GM12878 (cell line): Measurements from ENCODE around the gene SMIM26. TPM values are rescaled to one million over a fixed set of nuclear protein-coding genes. Genes with fewer than 3 reads are reported as not detected.

Experiments used
- ATAC-seq: fragments of 200-7000 bp; cut with Tn5 transposase; 3 replicates; pipeline ENCODE4 v1.9.1; 2020; ENCODE audit warnings: mild to moderate bottlenecking, moderate library complexity
- BruUV-seq: library from RNA; stranded (reverse); fragments of 400-500 nt; replicated peaks from 2 replicates; lab custom pipeline; 2021; lab: Mats Ljungman, UMichigan
- CTCF ChIA-PET: fragments of 300-600 bp; sonication (Branson Sonifier 250); formaldehyde crosslinking; extraction: SDS; loops from one replicate; lab custom pipeline; 2021; ENCODE audit warnings: inconsistent platforms; lab: Yijun Ruan, JAX
- POLR2A ChIA-PET: fragments of 350-600 bp; formaldehyde crosslinking; extraction: SDS; loops from one replicate; lab custom pipeline; 2021; ENCODE audit warnings: inconsistent platforms; lab: Charles Lee
- RAD21 ChIA-PET: fragments of 300-600 bp; sonication (Branson Sonifier 250); formaldehyde crosslinking; loops from one replicate; lab custom pipeline; 2023; ENCODE audit warnings: antibody characterized with exemption; ENCODE audit not compliant: unreplicated experiment; lab: Charles Lee
- SMC1A ChIA-PET: fragments of 300-600 bp; sonication (Branson Sonifier 250); formaldehyde crosslinking; loops from one replicate; lab custom pipeline; 2023; ENCODE audit not compliant: unreplicated experiment, uncharacterized antibody; lab: Charles Lee
- DNase-seq: peaks from one replicate; pipeline ENCODE4 v3.0.0-alpha.2; 2011; ENCODE audit warnings: low read depth, low spot score
- FAIRE-seq: peaks from 3 replicates; lab custom pipeline; 2011; peaks lifted over from hg19 to GRCh38; lab: Jason Lieb, UNC
- H2AFZ ChIP-seq: 2 replicates; pipeline ENCODE4 v1.6.0; 2011; ENCODE audit warnings: low read depth, low read length, control low read depth; ENCODE audit not compliant: control insufficient read depth
- H3K27ac ChIP-seq: 2 replicates; pipeline ENCODE4 v1.5.1; 2011; ENCODE audit warnings: control low read depth; ENCODE audit not compliant: control insufficient read depth, insufficient read depth
- H3K27me3 ChIP-seq, 2 experiments: replicated peaks in 1 of 2; 2 replicates each; pipeline versions ENCODE4 v1.6.0 to v1.6.1; 2011; ENCODE audit warnings: low read length in 1 of 2; ENCODE audit not compliant: control insufficient read depth in 2 of 2, insufficient read depth in 2 of 2
- H3K36me3 ChIP-seq, 2 experiments: 2 replicates each; pipeline ENCODE4 v1.5.1; 2011; ENCODE audit warnings: low read length in 1 of 2; ENCODE audit not compliant: control insufficient read depth in 2 of 2, insufficient read depth in 2 of 2
- H3K4me1 ChIP-seq: 2 replicates; pipeline ENCODE4 v1.6.1; 2011; ENCODE audit warnings: mild to moderate bottlenecking, low read length, moderate library complexity, mixed read lengths; ENCODE audit not compliant: control insufficient read depth, insufficient read depth
- H3K4me2 ChIP-seq: 2 replicates; pipeline ENCODE4 v1.6.0; 2011; ENCODE audit warnings: control low read depth; ENCODE audit not compliant: control insufficient read depth, insufficient read depth
- H3K4me3 ChIP-seq: fragments of 200-600 bp; sonication (generic); 2 replicates; pipeline ENCODE4 v1.5.1; 2016
- H3K79me2 ChIP-seq: 2 replicates; pipeline ENCODE4 v1.6.0; 2011; ENCODE audit warnings: low read length; ENCODE audit not compliant: control insufficient read depth, insufficient read depth
- H3K9ac ChIP-seq: 2 replicates; pipeline ENCODE4 v1.8.0; 2011; ENCODE audit warnings: low read length, control low read depth, mixed read lengths; ENCODE audit not compliant: control insufficient read depth, insufficient read depth
- H3K9me3 ChIP-seq: replicated peaks from 3 replicates; pipeline ENCODE4 v1.5.1; 2011; ENCODE audit warnings: mild to moderate bottlenecking, low read length; ENCODE audit not compliant: control insufficient read depth, insufficient read depth
- H4K20me1 ChIP-seq: 2 replicates; pipeline ENCODE4 v1.6.0; 2011; ENCODE audit not compliant: control insufficient read depth, insufficient read depth
- DPF2 ChIP-seq: fragments of 450-650 bp; IDR thresholded peaks from 2 replicates; pipeline ENCODE4 v1.6.1; 2017; ENCODE audit warnings: mild to moderate bottlenecking
- EP300 ChIP-seq, 2 experiments: fragments of 150-350 bp in 1 of 2; IDR thresholded peaks; 2 replicates each; pipeline ENCODE4 v1.6.1; 2011 to 2012; ENCODE audit warnings: low read depth in 2 of 2, low read length in 2 of 2, borderline replicate concordance in 1 of 2, improper control_type of control experiment in 1 of 2, inconsistent platforms in 1 of 2; ENCODE audit not compliant: control insufficient read depth in 1 of 2
- FOXK2 ChIP-seq: fragments of 450-650 bp; IDR thresholded peaks from 2 replicates; pipeline ENCODE4 v1.6.1; 2017; ENCODE audit warnings: mild to moderate bottlenecking, moderate library complexity
- GABPA ChIP-seq: IDR thresholded peaks from 2 replicates; pipeline ENCODE4 v1.6.1; 2014; ENCODE audit warnings: antibody characterized with exemption, low read depth, mild to moderate bottlenecking, inconsistent platforms
- HDAC2 ChIP-seq: fragments of 200-600 bp; sonication (generic); IDR thresholded peaks from 2 replicates; pipeline ENCODE4 v1.6.1; 2017
- NR2C1 ChIP-seq: fragments of 450-650 bp; IDR thresholded peaks from 2 replicates; pipeline ENCODE4 v1.6.1; 2017; ENCODE audit warnings: antibody characterized with exemption, mild to moderate bottlenecking, moderate library complexity
- NR2F1 ChIP-seq: fragments of 450-650 bp; conservative IDR thresholded peaks from 2 replicates; pipeline ENCODE4 v1.6.1; 2017; ENCODE audit warnings: mild to moderate bottlenecking
- RUNX3 ChIP-seq: IDR thresholded peaks from 2 replicates; pipeline ENCODE4 v1.6.1; 2012; ENCODE audit warnings: low read length, inconsistent platforms
- TCF7 ChIP-seq: IDR thresholded peaks from 2 replicates; pipeline ENCODE4 v1.6.1; 2014; ENCODE audit warnings: antibody characterized with exemption, borderline replicate concordance
- YY1 ChIP-seq: IDR thresholded peaks from 2 replicates; pipeline ENCODE4 v1.6.1; 2011; ENCODE audit warnings: low read depth, mild to moderate bottlenecking, low read length
- WGBS: methylation state at CpG from one replicate; pipeline ENCODE4 v1.1.6; 2016; ENCODE audit warnings: low lambda C conversion rate; ENCODE audit not compliant: insufficient replicate concordance, insufficient coverage; ENCODE audit errors: missing lambda C conversion rate; 5-methylcytosine and 5-hydroxymethylcytosine counted together
- in situ Hi-C: fragments of 300-500 bp; cut with MboI; formaldehyde crosslinking; loops from 9 replicates; pipeline ENCODE4 v1.14.3; 2018; ENCODE audit warnings: mixed read lengths
- intact Hi-C: fragments of 100-400 bp; cut with micrococcal nuclease; formaldehyde crosslinking; loops from one replicate; pipeline ENCODE4 v1.14.2; 2022; ENCODE audit not compliant: unreplicated experiment
- polyA plus RNA-seq, 11 experiments: library from polyadenylated mRNA; depleted of rRNA in 4 of 11; unstranded in 6 of 11; stranded (reverse) in 5 of 11; fragments of >200 nt; fragmentation: Nextera tagmentation in 4 of 11; fragmentation: Illumina TruSeq in 1 of 11; extraction: Ambion mirVana in 4 of 11; extraction: Trizol in 1 of 11; gene quantifications; 1 replicate in 1 of 11; 2 replicates in 10 of 11; pipeline versions ENCODE4 v1.2.1 to v1.2.3, GENCODE V29; 2011 to 2016; ENCODE audit warnings: inconsistent platforms in 2 of 11, missing spikeins in 2 of 11, low read depth in 1 of 11
- total RNA-seq, 4 experiments: library from RNA; depleted of rRNA in 3 of 4; stranded (reverse); fragments of >200 nt in 3 of 4; fragmentation: Illumina TruSeq in 1 of 4; extraction: Trizol in 1 of 4; gene quantifications; 2 replicates each; pipeline versions ENCODE4 v1.2.1 to v1.2.3, GENCODE V29; 2013 to 2021
- TF ChIP-seq, protein P1 (sequence below): fragments of 450-650 bp; conservative IDR thresholded peaks from 2 replicates; pipeline ENCODE4 v1.6.1; 2017; ENCODE audit warnings: mild to moderate bottlenecking, moderate library complexity
- TF ChIP-seq, protein P2 (sequence below): fragments of 450-650 bp; IDR thresholded peaks from 2 replicates; pipeline ENCODE4 v1.6.1; 2017; ENCODE audit warnings: antibody characterized with exemption, mild to moderate bottlenecking, moderate library complexity
- TF ChIP-seq, protein P3 (sequence below): fragments of 450-650 bp; IDR thresholded peaks from 2 replicates; pipeline ENCODE4 v1.6.1; 2017; ENCODE audit warnings: mild to moderate bottlenecking, moderate library complexity

Gene SMIM26
- total and polyA plus RNA-seq, 10 of the 15 experiments (the other 5 are each of a cell fraction or from before 2014, with no cell fraction given) = 74.3 to 329 (median 176) TPM

DNA sequence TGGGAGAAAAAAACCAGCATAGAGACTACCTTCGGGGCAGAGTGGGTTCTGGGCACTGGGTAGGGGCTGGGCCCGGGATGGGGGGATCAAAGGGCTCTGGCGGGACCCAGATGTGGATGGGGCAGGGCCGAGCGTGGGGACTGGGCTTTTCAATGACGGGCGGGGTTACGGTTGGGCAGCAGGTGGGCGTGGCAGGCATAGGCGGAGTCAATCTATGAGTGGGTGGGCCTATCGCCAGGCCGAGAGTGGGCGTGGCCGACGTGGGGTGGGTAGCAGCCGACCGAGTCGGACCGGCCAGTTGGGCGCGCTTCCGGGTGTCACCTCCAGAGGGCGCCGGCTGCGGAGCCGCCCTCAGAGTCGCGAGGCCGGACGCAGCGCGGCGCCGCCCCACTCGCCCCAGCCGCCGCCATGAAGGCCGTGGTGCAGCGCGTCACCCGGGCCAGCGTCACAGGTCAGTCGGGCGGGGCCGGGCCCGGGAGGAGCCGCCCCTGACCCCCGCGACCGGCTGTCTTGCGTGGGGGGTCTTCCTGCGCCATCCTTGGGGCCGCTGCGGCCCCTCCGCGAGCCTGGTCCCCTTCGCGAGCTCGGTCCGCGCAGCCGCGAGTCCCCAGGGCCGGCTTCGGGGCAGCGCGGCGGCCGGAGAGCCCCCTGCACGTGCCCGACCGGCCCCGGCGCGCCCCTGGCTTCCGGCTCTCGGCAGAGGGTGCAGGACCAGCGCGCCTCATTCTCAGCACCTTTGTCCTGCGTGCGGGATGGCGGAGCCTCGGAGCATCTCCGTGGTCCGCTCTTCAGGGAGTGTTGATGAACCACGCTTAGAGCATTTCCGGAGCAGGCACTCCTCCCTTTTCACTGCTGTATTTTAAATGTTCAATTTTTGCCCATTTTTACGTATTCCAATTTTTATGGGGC lies 20.7 kb downstream of the SMIM26 start, which contains the start of gene DTD1:
Gene DTD1, plus strand, starts transcription at position 390 of the 909 bp plus-strand sequence. Its CDS starts 19 bp downstream, at position 409.
- intact Hi-C loops = loop anchor here (2.0 to 5.0 kb wide), 2 partner anchors 21 to 81 kb away; partner anchors contain the start of genes SEC23B and SMIM26
- peak; percentile 57 for DNase-seq
- in situ Hi-C loops = loop anchor here (25.0 kb wide), 1 partner anchor 1424 kb away; the partner anchor contains the start of gene NAA20
- H3K27ac ChIP-seq = peak within 1 kb of the TSS; percentile 65
- BruUV-seq = no TSS peak
- peak within 1 kb of the TSS; percentile 66 for H3K4me2 ChIP-seq
- peak within 1 kb of the TSS; percentile 76 for H3K9ac ChIP-seq
- POLR2A ChIA-PET = interaction anchor here (0.6 to 1.3 kb wide), 4 partner anchors 17 to 81 kb away, joined by 3 to 7 read pairs (median 4); partner anchors contain the start of gene SEC23B
- H3K79me2 ChIP-seq = peaks cover 19% of the 10 kb centered on the region
- no peaks in the 10 kb centered on the region for H3K4me1 ChIP-seq
- peak; percentile 96 for FAIRE-seq
- peak within 1 kb of the TSS; percentile 92 for H3K4me3 ChIP-seq
- ATAC-seq = peak; percentile 94
- WGBS = under 1% methylated on average over 66 of the region's 88 CpGs
- peak within 1 kb of the TSS; percentile 78 for H2AFZ ChIP-seq
- no peaks in the 10 kb centered on the region for H3K9me3 ChIP-seq
- no peaks in the 10 kb centered on the region for H3K27me3 ChIP-seq
- H4K20me1 ChIP-seq = no peaks in the 10 kb centered on the region
- SMC1A ChIA-PET = interaction anchor here (0.6 to 1.9 kb wide), 4 partner anchors 51 to 485 kb away, joined by 3 to 5 read pairs (median 4); no protein-coding TSS in a partner anchor
- no peaks in the 10 kb centered on the region for H3K36me3 ChIP-seq
- CTCF ChIA-PET = interaction anchor here (0.6 to 1.9 kb wide), 8 partner anchors 8 to 176 kb away, joined by 3 to 7 read pairs (median 4); partner anchors contain the start of gene SMIM26
- RAD21 ChIA-PET = interaction anchor here (0.9 to 1.2 kb wide), 2 partner anchors 21 to 91 kb away, joined by 3 to 5 read pairs; partner anchors contain the start of genes RBBP9 and SMIM26
- TF ChIP-seq RUNX3 = no peak
- TF ChIP-seq GABPA = peak; percentile 84
- TF ChIP-seq DPF2 = peak; percentile 93
- TF ChIP-seq NR2C1 = peak; percentile 77
- no peak for TF ChIP-seq EP300 (IDR thresholded peaks at IDR 0.05; ENCODE audit: borderline replicate concordance in 1 of 2, control insufficient read depth in 1 of 2, low read depth in 2 of 2, low read length in 2 of 2)
- peak; percentile 90 for TF ChIP-seq YY1
- peak; percentile 95 for TF ChIP-seq NR2F1
- TF ChIP-seq, protein P1, sequence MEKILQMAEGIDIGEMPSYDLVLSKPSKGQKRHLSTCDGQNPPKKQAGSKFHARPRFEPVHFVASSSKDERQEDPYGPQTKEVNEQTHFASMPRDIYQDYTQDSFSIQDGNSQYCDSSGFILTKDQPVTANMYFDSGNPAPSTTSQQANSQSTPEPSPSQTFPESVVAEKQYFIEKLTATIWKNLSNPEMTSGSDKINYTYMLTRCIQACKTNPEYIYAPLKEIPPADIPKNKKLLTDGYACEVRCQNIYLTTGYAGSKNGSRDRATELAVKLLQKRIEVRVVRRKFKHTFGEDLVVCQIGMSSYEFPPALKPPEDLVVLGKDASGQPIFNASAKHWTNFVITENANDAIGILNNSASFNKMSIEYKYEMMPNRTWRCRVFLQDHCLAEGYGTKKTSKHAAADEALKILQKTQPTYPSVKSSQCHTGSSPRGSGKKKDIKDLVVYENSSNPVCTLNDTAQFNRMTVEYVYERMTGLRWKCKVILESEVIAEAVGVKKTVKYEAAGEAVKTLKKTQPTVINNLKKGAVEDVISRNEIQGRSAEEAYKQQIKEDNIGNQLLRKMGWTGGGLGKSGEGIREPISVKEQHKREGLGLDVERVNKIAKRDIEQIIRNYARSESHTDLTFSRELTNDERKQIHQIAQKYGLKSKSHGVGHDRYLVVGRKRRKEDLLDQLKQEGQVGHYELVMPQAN = peak; percentile 83
- TF ChIP-seq, protein P2, sequence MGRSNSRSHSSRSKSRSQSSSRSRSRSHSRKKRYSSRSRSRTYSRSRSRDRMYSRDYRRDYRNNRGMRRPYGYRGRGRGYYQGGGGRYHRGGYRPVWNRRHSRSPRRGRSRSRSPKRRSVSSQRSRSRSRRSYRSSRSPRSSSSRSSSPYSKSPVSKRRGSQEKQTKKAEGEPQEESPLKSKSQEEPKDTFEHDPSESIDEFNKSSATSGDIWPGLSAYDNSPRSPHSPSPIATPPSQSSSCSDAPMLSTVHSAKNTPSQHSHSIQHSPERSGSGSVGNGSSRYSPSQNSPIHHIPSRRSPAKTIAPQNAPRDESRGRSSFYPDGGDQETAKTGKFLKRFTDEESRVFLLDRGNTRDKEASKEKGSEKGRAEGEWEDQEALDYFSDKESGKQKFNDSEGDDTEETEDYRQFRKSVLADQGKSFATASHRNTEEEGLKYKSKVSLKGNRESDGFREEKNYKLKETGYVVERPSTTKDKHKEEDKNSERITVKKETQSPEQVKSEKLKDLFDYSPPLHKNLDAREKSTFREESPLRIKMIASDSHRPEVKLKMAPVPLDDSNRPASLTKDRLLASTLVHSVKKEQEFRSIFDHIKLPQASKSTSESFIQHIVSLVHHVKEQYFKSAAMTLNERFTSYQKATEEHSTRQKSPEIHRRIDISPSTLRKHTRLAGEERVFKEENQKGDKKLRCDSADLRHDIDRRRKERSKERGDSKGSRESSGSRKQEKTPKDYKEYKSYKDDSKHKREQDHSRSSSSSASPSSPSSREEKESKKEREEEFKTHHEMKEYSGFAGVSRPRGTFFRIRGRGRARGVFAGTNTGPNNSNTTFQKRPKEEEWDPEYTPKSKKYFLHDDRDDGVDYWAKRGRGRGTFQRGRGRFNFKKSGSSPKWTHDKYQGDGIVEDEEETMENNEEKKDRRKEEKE = peak; percentile 22; the same call in 1 of the 2 replicates
- TF ChIP-seq, protein P3, sequence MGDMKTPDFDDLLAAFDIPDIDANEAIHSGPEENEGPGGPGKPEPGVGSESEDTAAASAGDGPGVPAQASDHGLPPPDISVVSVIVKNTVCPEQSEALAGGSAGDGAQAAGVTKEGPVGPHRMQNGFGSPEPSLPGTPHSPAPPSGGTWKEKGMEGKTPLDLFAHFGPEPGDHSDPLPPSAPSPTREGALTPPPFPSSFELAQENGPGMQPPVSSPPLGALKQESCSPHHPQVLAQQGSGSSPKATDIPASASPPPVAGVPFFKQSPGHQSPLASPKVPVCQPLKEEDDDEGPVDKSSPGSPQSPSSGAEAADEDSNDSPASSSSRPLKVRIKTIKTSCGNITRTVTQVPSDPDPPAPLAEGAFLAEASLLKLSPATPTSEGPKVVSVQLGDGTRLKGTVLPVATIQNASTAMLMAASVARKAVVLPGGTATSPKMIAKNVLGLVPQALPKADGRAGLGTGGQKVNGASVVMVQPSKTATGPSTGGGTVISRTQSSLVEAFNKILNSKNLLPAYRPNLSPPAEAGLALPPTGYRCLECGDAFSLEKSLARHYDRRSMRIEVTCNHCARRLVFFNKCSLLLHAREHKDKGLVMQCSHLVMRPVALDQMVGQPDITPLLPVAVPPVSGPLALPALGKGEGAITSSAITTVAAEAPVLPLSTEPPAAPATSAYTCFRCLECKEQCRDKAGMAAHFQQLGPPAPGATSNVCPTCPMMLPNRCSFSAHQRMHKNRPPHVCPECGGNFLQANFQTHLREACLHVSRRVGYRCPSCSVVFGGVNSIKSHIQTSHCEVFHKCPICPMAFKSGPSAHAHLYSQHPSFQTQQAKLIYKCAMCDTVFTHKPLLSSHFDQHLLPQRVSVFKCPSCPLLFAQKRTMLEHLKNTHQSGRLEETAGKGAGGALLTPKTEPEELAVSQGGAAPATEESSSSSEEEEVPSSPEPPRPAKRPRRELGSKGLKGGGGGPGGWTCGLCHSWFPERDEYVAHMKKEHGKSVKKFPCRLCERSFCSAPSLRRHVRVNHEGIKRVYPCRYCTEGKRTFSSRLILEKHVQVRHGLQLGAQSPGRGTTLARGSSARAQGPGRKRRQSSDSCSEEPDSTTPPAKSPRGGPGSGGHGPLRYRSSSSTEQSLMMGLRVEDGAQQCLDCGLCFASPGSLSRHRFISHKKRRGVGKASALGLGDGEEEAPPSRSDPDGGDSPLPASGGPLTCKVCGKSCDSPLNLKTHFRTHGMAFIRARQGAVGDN = peak; percentile 76
- no peak for TF ChIP-seq TCF7
- TF ChIP-seq HDAC2 = no peak
- no peak for TF ChIP-seq FOXK2
